Testis (tissue), 5 donors: Measurements from ENCODE around the gene SBNO2. TPM values are rescaled to one million over a fixed set of nuclear protein-coding genes. Genes with fewer than 3 reads are reported as not detected.
A peak's percentile ranks its signal among the peaks of the same experiment; 100 is the strongest.

Source experiments
- DNase-seq: peaks from one replicate; pipeline ENCODE4 v3.0.0-alpha.2; 2019
- H3K27ac ChIP-seq, 2 donors: fragments of 200-600 bp; sonication (generic); one replicate each; pipeline ENCODE4 v1.5.1; 2019
- H3K27me3 ChIP-seq: fragments of 200-600 bp; sonication (generic); one replicate; pipeline ENCODE4 v1.5.1; 2019
- H3K36me3 ChIP-seq: fragments of 200-600 bp; sonication (generic); one replicate; pipeline ENCODE4 v1.5.1; 2017; ENCODE audit warnings: low read depth; ENCODE audit errors: missing control alignments
- H3K4me1 ChIP-seq: fragments of 200-600 bp; sonication (generic); one replicate; pipeline ENCODE4 v1.5.1; 2019
- H3K4me3 ChIP-seq, 2 donors: fragments of 200-600 bp; sonication (generic); one replicate each; pipeline ENCODE4 v1.5.1; 2017 to 2019
- H3K9me3 ChIP-seq: fragments of 200-600 bp; sonication (generic); one replicate; pipeline ENCODE4 v1.5.1; 2017
- POLR2A ChIP-seq: fragments of 450-650 bp; IDR thresholded peaks from one replicate; pipeline ENCODE4 v1.6.1; 2017; ENCODE audit warnings: antibody characterized with exemption, mild to moderate bottlenecking, moderate library complexity
- WGBS, 2 donors: methylation state at CpG; one replicate each; pipeline ENCODE4 v1.1.5; 2018; 5-methylcytosine and 5-hydroxymethylcytosine counted together
- intact Hi-C: fragments of 100-400 bp; cut with DNase I; formaldehyde crosslinking; loops from one replicate; pipeline ENCODE4 v1.15.1; 2023; ENCODE audit warnings: low total_unique reads
- long read RNA-seq, 2 donors: transcript quantifications; one replicate each; lab custom pipeline, GENCODE V29; 2026
- polyA plus RNA-seq: library from polyadenylated mRNA; stranded (reverse); fragments of 350-450 nt; fragmentation: Illumina TruSeq; extraction: RNeasy Lipid Tissue Mini Kit (QIAGEN cat#74804); gene quantifications from one replicate; pipeline ENCODE4 v1.2.3, GENCODE V29; 2014; ENCODE audit warnings: low read depth, low replicate concordance; ENCODE audit not compliant: insufficient read depth
- total RNA-seq, 2 donors: library from RNA; depleted of rRNA; stranded (reverse); fragments of >200 nt; gene quantifications; one replicate each; pipeline ENCODE4 v1.2.3, GENCODE V29; 2016
- TF ChIP-seq, protein P1 (sequence below), 3 experiments: fragments of 450-650 bp in 2 of 3; fragments of 200-600 bp in 1 of 3; sonication (generic) in 1 of 3; IDR thresholded peaks; one replicate each; pipeline ENCODE4 v1.5.1; 2016 to 2019; ENCODE audit warnings: antibody characterized with exemption in 3 of 3, mild to moderate bottlenecking in 2 of 3, moderate library complexity in 1 of 3

The SBNO2 gene, protein sequence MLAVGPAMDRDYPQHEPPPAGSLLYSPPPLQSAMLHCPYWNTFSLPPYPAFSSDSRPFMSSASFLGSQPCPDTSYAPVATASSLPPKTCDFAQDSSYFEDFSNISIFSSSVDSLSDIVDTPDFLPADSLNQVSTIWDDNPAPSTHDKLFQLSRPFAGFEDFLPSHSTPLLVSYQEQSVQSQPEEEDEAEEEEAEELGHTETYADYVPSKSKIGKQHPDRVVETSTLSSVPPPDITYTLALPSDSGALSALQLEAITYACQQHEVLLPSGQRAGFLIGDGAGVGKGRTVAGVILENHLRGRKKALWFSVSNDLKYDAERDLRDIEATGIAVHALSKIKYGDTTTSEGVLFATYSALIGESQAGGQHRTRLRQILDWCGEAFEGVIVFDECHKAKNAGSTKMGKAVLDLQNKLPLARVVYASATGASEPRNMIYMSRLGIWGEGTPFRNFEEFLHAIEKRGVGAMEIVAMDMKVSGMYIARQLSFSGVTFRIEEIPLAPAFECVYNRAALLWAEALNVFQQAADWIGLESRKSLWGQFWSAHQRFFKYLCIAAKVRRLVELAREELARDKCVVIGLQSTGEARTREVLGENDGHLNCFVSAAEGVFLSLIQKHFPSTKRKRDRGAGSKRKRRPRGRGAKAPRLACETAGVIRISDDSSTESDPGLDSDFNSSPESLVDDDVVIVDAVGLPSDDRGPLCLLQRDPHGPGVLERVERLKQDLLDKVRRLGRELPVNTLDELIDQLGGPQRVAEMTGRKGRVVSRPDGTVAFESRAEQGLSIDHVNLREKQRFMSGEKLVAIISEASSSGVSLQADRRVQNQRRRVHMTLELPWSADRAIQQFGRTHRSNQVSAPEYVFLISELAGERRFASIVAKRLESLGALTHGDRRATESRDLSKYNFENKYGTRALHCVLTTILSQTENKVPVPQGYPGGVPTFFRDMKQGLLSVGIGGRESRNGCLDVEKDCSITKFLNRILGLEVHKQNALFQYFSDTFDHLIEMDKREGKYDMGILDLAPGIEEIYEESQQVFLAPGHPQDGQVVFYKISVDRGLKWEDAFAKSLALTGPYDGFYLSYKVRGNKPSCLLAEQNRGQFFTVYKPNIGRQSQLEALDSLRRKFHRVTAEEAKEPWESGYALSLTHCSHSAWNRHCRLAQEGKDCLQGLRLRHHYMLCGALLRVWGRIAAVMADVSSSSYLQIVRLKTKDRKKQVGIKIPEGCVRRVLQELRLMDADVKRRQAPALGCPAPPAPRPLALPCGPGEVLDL (N-terminal part only)
- total RNA-seq (10 to 100 TPM; 58.9 to 65.0 TPM), polyA plus RNA-seq (34.3 TPM)
- long read RNA-seq, donor 1, full-length matches to known transcripts: 3 of 55 reads
- long read RNA-seq, donor 1, partial matches to known transcripts: 52 of 55 reads
- long read RNA-seq, donor 1, other reads (novel, unspliced or antisense): 0 of 55 reads
- long read RNA-seq, donor 2: 0 reads

DNA sequence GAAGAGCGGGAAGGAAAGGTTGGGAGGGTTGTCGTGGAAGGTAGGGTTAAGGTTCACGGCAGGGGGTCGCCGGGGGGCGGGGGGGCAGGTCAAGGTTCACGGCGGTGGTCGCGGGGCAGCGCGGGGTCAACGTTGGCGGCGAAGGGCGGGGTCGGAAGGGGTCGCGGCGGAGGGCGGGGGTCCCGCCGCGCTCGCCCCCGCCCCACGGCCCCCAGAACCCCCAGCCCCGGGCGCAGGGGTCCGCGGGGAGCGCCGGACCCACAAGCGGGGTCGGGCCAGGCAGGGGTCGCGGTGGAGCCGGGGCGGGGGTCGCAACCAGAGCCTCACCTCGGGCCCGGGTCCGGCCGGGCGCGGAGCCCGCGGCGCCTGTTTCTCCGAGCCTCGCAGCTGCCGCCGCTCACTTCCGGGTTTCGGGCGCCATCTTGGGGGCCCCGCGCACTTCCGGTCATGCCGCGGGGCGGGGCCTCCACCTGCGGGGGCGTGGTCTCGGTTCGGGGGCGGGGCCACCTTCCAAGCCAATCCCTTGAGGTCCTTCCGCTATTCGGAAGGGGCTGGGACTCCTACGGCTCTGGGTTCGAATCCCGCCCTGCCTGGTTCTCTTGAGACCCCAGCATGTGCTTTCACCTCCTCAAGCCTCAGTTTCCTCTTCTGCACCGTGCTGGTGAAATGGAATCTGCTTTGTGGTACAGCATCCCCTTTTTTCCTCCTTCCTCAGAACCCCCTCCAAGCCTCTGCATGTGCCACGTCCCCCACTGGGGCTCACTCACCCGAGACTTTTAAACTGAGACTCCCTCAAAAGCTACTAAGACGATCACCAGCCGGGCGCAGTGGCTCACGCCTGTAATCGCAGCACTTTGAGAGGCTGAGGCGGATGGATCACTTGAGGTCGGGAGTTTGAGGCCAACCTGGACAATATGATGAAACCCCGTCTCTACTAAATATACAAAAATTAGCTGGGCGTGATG lies at the start of gene SBNO2:
TSS of gene SBNO2 (minus strand) at position 424 of the 965 bp plus-strand sequence. CDS start 19,992 bp downstream, outside the sequence.
- Histone ChIP-seq H3K36me3 (no peaks in the 10 kb centered on the region), H3K27ac (peak within 1 kb of the TSS; percentile 85 to 95), H3K27me3 (no peaks in the 10 kb centered on the region), H3K4me3 (peak within 1 kb of the TSS; percentile 71 to 91), H3K9me3 (no peaks in the 10 kb centered on the region), H3K4me1 (peaks cover 34% of the 10 kb centered on the region)
- TF ChIP-seq POLR2A: no peak
- TF ChIP-seq, protein P1, sequence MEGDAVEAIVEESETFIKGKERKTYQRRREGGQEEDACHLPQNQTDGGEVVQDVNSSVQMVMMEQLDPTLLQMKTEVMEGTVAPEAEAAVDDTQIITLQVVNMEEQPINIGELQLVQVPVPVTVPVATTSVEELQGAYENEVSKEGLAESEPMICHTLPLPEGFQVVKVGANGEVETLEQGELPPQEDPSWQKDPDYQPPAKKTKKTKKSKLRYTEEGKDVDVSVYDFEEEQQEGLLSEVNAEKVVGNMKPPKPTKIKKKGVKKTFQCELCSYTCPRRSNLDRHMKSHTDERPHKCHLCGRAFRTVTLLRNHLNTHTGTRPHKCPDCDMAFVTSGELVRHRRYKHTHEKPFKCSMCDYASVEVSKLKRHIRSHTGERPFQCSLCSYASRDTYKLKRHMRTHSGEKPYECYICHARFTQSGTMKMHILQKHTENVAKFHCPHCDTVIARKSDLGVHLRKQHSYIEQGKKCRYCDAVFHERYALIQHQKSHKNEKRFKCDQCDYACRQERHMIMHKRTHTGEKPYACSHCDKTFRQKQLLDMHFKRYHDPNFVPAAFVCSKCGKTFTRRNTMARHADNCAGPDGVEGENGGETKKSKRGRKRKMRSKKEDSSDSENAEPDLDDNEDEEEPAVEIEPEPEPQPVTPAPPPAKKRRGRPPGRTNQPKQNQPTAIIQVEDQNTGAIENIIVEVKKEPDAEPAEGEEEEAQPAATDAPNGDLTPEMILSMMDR (IDR thresholded peaks at IDR 0.05): no peak
- 14 to 39% methylated on average over 24 to 68 of the region's 84 CpGs for WGBS, 2 donors
- DNase-seq: peak; percentile 90
- intact Hi-C loops: loop anchor here (5.0 kb wide), 1 partner anchor 62 kb away; no protein-coding TSS in a partner anchor

DNA sequence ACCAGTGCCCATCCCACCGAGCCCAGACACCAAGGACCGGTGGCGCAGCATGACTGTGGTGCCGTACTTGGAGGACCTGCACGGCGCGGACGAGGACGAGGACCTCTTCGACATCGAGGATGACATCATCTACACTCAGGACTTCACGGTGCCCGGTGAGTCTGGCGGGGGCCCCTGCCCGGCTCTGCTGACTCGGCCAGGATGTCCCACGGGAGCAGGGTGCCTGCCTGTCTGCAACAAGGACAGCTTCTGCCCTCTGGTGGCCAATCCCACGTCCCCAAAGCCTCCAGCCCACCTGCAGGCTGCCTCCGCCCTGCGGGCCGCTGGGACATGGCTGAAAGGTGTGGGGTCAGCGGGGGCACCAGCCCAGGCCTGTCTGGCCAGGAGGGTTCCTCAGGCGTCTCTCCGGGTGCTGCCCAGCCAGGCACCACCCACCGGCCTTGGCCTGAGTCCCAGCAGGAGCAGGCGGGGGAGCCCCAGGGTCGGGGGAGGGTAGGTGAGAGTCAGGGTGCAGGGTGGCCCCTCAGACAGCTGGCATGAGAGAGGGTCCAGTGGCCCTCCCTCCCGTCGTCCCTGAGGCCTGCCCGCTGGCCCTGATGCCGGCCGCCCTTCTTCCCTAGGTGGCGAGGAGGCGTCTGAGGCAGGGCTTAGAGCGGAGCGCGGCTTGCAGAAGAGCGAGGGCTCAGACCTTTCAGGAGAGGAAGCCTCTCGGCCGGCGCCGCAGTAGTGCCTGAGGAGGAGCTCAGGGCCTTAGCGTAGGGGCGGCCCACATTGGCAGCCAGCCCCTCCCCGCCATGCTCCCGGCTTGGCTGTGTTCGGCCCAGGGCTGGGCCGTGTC lies 49.2 kb upstream of the SBNO2 start:
- Histone ChIP-seq H3K9me3 (no peaks in the 10 kb centered on the region), H3K27me3 (no peaks in the 10 kb centered on the region), H3K27ac (peak overlapping the region in 1 of 2 donors; percentile 24), H3K4me3 (no peak overlapping the region), H3K4me1 (peaks cover 19% of the 10 kb centered on the region), H3K36me3 (no peaks in the 10 kb centered on the region)
- DNase-seq: peak; percentile 63
- TF ChIP-seq POLR2A: no peak
- TF ChIP-seq, protein P1 (IDR thresholded peaks at IDR 0.05): peak in 2 of 3 experiments; percentile 23 to 43
- 62 to 92% methylated on average over 13 to 46 of the region's 48 CpGs for WGBS, 2 donors
- intact Hi-C loops: no loop called here

DNA sequence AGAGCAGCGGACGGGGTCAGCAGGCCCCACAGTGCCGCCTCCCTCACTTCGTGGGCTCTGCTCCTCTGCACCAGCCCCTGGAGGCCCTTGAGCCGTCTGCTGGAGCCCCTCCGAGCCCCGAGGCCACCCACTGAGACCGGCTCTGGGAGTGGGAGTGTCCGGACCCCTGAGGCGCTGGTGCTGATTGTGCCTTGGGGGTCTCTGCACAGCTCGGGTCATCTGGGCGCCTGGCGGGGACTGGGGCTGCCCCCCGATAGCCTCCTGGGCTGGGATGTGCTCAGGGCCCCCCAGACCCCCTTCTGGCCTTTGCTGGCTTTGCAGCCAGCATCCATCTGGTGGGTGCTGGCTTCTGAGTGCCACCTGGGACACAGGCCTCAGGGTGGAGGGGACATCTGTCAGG lies 48.3 kb upstream of the SBNO2 start:
- Histone ChIP-seq H3K4me1 (peaks cover 28% of the 10 kb centered on the region), H3K36me3 (no peaks in the 10 kb centered on the region), H3K27ac (peak overlapping the region; percentile 6 to 63), H3K4me3 (no peak overlapping the region), H3K27me3 (no peaks in the 10 kb centered on the region), H3K9me3 (no peaks in the 10 kb centered on the region)
- intact Hi-C loops: no loop called here
- no peak for DNase-seq
- 71% methylated on average over 11 of the region's 14 CpGs; no CpG with 5 or more reads in 1 of the 2 donors for WGBS, 2 donors
- TF ChIP-seq POLR2A: no peak
- TF ChIP-seq, protein P1 (IDR thresholded peaks at IDR 0.05): no peak
